ENCODE results near the gene SPG11. TPM values are rescaled to one million over a fixed set of nuclear protein-coding genes. Genes with fewer than 3 reads are reported as not detected.

The SPG11 gene
- total RNA-seq, 1 experiment from 2014 or later: 38.3 TPM

DNA sequence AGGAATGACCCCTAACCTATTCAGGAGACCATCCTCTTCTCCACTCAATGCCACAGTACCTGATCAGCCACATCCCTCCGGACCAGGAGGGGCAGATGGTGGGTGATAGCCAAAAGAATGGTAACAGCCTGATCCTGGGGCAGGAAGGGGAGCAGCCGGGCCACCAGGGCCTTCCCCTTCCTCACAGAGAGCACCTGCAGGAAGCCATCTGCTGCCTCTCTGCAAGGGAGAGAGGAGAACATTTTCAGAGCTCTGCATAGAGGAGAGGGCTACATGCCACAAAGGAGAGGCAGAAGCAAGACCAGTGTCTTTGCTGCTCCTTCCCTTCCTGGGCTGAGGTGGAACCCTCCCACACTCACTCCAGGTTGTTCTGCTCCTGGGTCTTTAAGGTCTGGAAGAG lies 5.5 kb upstream of the SPG11 start:
- Mint-ChIP-seq H3K4me1 (peaks cover 13 to 14% of the 10 kb centered on the region in 2 experiments), H3K27me3 (ENCODE audit: low read depth) (peaks cover 3% of the 10 kb centered on the region), H3K4me3 (no peak overlapping the region), H3K9me3 (no peaks in the 10 kb centered on the region), H3K27ac (no peak overlapping the region), H3K36me3 (ENCODE audit: insufficient read depth in 1 of 3, low read depth in 3 of 3) (no peaks in the 10 kb centered on the region)
- TF ChIP-seq, protein P1, sequence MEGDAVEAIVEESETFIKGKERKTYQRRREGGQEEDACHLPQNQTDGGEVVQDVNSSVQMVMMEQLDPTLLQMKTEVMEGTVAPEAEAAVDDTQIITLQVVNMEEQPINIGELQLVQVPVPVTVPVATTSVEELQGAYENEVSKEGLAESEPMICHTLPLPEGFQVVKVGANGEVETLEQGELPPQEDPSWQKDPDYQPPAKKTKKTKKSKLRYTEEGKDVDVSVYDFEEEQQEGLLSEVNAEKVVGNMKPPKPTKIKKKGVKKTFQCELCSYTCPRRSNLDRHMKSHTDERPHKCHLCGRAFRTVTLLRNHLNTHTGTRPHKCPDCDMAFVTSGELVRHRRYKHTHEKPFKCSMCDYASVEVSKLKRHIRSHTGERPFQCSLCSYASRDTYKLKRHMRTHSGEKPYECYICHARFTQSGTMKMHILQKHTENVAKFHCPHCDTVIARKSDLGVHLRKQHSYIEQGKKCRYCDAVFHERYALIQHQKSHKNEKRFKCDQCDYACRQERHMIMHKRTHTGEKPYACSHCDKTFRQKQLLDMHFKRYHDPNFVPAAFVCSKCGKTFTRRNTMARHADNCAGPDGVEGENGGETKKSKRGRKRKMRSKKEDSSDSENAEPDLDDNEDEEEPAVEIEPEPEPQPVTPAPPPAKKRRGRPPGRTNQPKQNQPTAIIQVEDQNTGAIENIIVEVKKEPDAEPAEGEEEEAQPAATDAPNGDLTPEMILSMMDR (conservative IDR thresholded peaks at IDR 0.05): no peak
- DNase-seq: no peak
- Histone ChIP-seq H3K9ac (ENCODE audit: extremely low read depth, insufficient read length, low read length) (no peak overlapping the region), H4K91ac (ENCODE audit: insufficient read length, low read depth, low read length) (no peak overlapping the region), H3T11ph (ENCODE audit: low read length) (no peak overlapping the region), H3K27ac (ENCODE audit: insufficient read length, low read depth, low read length) (no peak overlapping the region), H2AK5ac (ENCODE audit: insufficient read length, low read length) (no peak overlapping the region), H2BK12ac (ENCODE audit: insufficient read length, low read depth, low read length) (no peak overlapping the region), H3K14ac (ENCODE audit: insufficient read depth, low read length) (no peak overlapping the region), H3K23ac (ENCODE audit: insufficient read length, low read depth, low read length) (no peak overlapping the region), H4K8ac (replicated peaks; ENCODE audit: insufficient read length, low read depth, low read length) (no peak overlapping the region), H3K79me2 (ENCODE audit: insufficient read depth, low read length) (no peaks in the 10 kb centered on the region), H3K23me2 (ENCODE audit: insufficient read length, low read depth, low read length, poor library complexity, severe bottlenecking) (no peaks in the 10 kb centered on the region), H3K4ac (ENCODE audit: low read depth, low read length) (no peak overlapping the region), H4K20me1 (ENCODE audit: control insufficient read depth, insufficient read depth, insufficient read length) (no peaks in the 10 kb centered on the region), H2BK5ac (ENCODE audit: insufficient read length, low read length) (no peak overlapping the region), H3K4me2 (ENCODE audit: insufficient read depth, insufficient read length, low read length) (no peak overlapping the region), H2BK15ac (ENCODE audit: low read depth, low read length) (no peak overlapping the region), H2BK20ac (ENCODE audit: low read depth, low read length, poor library complexity, severe bottlenecking) (no peak overlapping the region), H3K4me1 (ENCODE audit: insufficient read depth, low read length) (no peaks in the 10 kb centered on the region), H3K9me3 (ENCODE audit: control insufficient read depth, low read depth, low read length) (no peaks in the 10 kb centered on the region), H3K56ac (ENCODE audit: insufficient read length, low read depth, low read length) (no peak overlapping the region), H3K27me3 (ENCODE audit: insufficient read depth, low read length) (no peaks in the 10 kb centered on the region), H3K79me1 (ENCODE audit: insufficient read depth, low read depth, low read length, poor library complexity, severe bottlenecking) (no peaks in the 10 kb centered on the region), H2BK120ac (ENCODE audit: low read depth, low read length, poor library complexity, severe bottlenecking) (no peak overlapping the region), H3K18ac (ENCODE audit: insufficient read length, low read depth, low read length) (no peak overlapping the region), H2AFZ (ENCODE audit: low read length) (no peak overlapping the region), H4K5ac (ENCODE audit: insufficient read length, low read depth, low read length) (no peak overlapping the region)
- WGBS (ENCODE audit: extremely low coverage, insufficient read length, low lambda C conversion rate): no CpG with 5 or more reads among the region's 2 CpGs
